GM18868 (cell line): ENCODE data around the gene DSEL.

Experiments used
- ATAC-seq: cut with Tn5 transposase; IDR thresholded peaks from one replicate; pipeline ENCODE4 v1.9.1; 2021; ENCODE audit warnings: mild to moderate bottlenecking, moderate library complexity; ENCODE audit not compliant: unreplicated experiment

DSEL gene

DNA sequence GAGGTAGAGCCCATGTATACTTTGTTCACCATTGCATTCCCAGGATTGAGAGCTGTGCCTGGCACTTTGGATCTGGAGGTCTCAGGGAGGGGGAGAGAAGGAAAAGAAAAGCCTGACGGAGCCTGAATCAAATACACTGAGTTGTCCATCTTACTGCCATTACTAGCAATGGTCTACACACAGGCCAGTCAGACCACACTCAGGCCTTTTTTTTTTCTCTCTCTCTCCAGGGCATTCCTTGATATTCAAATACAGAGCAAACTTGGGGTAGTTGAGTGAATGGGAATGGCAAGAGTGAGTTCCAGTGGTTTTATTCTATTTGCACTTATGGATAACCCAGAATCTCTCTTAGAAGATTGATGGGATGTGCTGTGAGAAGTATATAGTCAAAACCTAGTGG, 11.8 kb downstream of the DSEL start:
- ATAC-seq = no peak

DNA sequence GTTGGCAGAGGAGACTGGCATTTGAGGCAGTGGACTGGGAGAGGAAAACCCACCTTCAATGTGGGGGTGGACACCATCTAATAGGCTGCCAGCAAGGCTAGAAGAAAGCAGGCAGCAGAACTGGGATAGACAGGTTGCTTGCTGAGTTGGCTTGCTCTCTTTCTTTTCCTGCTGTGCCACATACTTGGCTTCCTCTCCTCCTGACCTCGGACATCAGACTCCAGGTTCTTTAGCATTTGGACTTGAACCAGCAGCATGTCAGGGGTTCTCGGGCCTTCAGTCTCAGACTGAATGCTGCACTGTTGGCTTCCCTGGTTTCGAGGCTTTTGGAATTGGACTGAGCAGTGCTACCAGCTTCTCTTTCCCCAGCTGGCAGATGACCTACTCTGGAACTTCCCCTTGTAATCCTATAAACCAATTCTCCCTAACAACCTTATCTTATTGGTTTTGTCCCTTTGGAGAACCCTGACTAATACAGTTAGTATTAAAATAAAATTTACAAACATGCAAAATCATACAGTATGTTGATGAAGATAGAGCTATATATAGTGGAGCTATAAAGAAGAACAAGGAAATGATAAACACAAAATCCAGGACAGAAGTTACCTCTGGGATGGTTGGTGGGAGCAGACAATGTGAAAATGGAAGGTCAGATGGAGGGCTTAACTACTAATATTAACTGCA, 15.9 kb downstream of the DSEL start:
- no peak for ATAC-seq

DNA sequence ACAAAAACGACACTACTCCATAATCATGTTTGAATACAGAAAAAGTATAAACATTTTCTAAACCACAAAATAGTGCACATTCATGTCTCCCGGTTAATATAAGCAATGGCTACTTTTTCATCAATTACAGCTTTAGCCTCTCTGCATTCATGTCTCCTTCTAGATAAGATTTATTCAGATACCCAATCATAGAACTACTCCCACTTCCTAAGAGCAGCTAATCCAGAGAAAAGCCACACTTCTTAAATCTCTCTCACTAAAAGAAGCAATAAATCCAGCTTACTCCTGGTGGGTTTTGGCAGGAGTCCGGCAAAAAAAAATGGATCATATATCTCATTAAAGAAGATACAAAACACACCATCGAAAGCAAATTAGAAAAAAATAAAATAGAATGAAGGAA, 20.1 kb downstream of the DSEL start:
- ATAC-seq = no peak

DNA sequence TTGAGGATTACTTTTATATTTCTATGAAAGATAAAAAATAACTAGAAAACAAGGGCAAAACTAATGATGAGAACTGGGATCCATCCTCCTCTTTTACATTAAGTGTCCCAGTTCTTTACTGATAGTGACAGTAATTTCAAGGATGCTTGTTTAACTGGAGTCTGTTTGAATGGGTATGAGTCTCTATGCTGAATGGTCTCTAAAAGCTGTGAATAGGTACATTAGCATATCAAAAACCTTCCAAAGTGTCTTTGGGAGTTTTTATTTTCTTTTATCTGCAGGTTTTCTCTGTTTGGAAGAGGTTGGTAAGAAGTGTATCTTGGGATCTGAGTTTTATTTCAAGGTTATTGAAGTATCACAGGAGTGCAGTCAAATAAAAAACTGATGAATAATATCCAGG, 30.0 kb downstream of the DSEL start:
- no peak for ATAC-seq

DNA sequence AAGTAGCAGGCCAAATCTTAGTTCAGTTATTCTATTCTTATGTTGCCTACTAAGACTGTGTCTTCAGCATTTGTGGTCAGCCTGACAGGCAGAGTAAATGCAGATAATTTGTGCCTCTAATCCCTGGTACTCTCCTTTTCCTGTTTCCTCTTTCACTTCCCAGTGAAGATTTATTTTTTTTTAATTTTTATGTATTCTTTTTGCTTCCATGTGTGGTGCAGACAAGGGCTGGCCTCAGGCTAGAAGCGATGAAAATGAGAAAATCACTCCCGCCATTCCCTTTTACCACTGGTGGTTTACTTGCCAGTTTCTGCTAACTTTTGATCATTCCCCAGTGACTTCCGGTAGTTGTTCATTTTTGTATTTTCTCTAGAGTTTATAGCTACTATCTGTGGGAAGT, 30.9 kb downstream of the DSEL start:
- no peak for ATAC-seq

DNA sequence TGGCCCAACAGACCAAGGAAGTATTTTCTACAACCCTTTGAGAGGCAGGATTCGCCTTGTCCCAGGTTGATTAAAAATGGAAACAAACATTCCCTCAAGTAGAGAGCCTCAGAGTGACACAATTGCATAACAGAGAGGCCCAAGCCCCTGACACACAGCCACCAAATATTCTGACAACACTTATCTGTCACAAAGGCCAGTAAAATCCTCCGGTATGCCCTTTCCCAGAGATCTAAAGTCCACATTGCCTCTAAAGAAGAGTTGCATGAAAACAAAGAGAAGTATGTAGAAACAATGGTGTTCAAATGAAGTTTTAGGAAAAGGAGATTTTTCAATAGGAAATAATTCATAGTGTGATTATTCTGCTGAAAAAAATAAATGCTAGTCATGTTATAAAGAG, 32.1 kb downstream of the DSEL start:
- no peak for ATAC-seq

DNA sequence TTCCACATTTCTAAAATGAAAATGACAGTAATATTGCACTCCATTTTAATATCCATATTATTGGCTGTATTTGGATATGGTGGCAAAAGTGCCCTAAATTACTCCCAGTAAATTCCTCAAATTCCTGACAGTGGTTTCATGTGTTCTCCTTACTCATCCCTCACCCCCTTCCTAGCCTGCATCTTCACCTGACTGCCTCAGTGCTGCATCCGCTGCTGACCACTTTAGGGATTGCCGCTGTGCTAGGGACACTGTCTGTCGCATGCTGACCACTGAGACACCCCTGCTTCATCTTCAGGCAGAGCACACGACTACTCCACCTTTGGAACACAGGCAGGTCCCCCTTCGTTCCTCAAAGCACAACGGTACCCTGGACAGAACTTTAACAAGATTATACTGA, 32.6 kb downstream of the DSEL start:
- no peak for ATAC-seq

DNA sequence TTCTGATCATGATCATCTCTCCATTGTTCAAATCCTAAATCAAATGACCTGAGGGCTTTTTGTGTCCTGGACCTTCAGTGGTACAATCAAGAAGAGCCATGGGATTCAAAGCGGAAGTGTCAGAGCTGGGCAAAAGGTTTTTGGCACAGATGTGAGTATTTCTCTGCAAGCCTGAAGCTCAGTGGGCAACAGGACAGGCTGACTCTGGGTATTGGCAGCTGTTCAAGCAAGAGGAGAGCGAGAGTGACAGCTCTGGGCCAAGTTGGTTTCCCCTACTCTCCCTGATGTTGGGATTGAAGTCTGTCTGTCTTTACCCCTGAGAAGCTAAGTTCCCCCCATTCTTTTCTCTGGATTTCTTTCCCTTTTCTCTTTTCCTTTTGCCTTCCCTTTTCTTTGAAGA, 33.3 kb downstream of the DSEL start:
- ATAC-seq = no peak

DNA sequence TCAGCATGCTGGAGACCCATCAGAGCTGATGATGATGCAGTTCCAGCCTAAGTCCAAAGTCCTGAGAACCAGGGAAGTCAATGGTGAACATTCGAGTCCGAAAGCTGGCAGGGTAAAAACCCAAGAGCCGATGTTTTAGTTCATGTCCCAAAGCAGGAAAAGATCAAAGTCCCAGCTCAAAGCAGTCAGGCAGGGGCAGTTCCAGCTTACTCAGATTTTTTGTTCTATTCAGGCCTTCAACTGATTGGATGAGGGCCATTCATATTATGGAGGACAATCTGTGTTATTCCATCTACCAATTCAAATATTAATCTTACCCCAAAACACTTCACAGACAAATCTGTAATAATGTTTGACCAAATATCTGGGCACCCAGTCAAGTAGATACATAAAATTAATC, 38.3 kb downstream of the DSEL start:
- ATAC-seq = no peak

DNA sequence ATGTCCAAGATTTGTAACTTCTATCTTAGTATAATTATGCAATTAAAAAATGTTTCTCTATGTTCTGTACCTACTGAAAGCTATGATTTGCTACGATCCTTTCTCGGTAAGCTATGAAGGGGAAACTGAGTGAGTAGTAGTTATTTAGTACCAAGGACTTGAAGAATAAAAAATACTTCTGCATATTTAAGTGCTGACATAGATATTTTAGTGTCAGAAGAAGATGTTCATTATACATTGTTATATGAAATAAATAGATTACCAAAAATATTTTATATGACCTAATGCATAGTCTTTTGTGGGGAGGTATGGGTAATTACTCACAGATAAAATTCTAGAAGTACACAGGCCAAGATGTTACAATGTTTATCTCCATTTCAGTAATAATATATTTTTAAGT, 39.0 kb downstream of the DSEL start:
- no peak for ATAC-seq

DNA sequence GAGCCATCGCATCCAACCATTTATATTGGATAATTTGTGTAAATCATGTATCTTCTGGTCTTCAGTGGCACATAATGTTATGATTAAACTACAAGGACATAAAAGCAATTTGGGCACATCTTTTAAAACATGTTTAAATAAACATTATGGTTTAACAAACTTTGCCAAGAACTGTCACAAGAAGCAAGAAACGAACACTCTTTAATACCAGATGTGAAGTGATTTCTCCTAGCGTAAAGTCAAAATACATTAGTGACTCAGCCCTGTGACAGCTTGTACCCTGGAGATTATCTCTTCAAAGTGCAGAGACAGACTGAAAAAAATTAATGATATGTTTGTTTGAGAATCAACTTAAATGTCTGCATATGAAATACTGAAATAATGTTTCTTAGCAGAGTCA, 39.9 kb downstream of the DSEL start:
- no peak for ATAC-seq

DNA sequence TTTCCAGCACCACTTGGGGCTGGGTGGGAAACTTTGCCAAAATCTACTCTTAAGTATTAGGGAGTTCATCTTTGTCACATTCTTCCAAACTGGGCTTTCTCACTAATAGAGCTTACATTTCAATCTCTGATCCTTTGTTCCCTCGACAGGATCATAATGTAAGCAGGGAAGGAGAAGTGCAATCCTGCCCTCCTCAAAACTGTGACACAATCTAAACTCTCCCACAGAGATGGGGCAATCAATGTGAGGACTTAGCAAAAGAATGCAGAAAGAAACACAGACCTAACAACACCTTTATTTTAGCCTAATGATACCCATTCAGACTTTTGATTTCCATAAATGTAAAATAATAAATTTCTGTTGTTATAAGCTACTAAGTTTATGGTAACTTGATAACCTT, 40.8 kb downstream of the DSEL start:
- no peak for ATAC-seq

DNA sequence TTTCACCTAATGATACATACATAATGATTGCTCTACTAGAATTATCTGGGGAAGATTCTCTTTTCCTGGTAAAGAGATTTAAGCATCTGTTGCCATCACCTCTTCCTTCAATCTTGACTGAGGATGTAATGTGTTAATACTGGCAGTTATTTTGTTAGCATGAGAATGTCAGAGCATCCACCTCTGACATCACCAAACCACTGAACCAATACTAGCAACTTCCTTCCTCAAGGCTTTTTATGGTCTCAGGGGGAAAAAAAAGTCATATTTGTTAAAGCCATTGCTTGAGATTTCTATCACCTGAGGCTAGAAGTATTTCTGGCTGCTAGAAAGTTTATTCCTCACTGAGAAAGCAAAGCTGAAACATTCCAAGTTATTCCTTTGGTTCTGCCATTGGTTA, 48.5 kb downstream of the DSEL start:
- no peak for ATAC-seq

DNA sequence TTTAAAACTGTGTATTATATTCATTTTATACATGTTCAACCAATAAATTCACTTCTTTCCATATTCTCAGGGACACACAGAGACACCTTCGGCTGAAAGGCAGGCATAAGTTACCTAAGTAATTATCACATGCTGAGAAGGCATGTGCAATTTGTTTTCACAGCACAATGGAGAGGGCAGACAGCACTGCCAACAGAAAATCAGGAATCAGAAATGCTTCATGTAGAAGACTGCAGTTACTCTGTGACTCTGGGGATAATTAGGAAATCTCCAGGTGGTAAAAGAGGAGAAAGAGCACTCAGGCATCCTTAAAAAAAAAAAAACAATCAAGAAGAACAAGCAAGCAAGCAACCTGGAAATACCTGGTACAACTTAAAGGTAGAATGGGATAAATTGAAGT, 49.3 kb downstream of the DSEL start:
- no peak for ATAC-seq

DNA sequence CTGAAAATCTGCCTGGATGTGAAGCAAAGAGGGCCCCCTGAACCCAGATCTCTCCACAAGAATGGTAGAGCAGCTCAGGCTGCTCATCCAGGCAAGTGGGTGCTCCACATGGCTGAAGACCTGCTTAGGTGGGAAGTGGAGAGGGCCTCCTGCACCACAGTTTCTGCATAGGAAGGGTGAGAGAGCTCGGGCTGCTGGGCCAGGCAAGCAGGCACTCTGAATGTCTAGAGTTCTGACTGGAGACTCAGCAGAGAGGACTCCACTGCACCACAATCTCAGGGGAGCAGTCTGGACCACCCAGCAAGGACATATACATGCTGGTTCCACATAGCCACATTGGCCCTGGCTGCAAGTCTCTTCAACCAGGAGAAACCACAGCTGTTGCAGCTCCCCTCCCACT, 52.0 kb downstream of the DSEL start:
- ATAC-seq = no peak

DNA sequence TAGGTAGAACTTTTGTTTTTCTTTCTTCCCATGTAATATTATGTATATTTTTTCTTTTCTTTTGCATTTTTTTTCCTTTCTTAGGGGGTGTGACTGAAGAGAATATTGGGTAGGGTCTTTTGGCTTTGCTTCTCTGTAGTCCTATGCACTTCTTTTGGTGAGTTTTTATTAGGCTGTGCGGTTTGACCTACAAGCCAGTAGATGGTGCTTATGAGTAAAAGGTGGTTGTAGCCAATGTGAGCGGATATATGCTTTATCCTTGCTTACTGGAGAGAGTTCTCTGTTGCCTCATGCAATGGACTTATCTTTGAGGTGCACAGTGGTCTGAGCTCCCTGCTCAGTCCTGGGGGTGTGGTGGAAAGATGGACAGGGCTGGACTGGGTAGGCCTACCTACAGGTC, 52.7 kb downstream of the DSEL start:
- ATAC-seq = peak; percentile 61

DNA sequence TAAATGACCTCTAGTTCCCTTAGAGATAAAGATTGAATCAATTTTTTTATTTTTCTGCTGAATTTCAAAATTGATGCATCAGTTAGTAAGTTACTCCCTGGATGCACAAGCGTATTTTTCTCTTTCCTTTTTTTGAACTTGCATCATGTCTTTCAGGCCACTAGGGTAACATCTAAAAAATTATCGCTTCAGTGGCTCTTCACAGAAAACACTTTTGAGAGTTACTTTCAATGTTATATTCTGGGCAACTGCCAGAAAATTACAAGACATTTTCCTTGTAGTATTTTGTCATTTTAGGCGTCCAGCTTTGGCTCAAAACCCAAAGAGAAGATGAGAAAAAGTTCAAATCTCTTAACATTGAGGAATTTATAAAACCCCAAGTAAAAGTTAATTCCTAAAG, 59.8 kb downstream of the DSEL start:
- no peak for ATAC-seq
